AG04449 (cell line): ENCODE measurements around the gene RYR2.

Source experiments
- CTCF ChIA-PET: fragments of 350-600 bp; formaldehyde crosslinking; extraction: SDS; loops from one replicate; lab custom pipeline; 2021; ENCODE audit warnings: antibody characterized with exemption; lab: Yijun Ruan, JAX
- POLR2A ChIA-PET: fragments of 400-600, 350-600 bp; formaldehyde crosslinking; extraction: SDS; loops from one replicate; lab custom pipeline; 2020; ENCODE audit warnings: antibody characterized with exemption, inconsistent platforms; lab: Yijun Ruan, JAX
- DNase-seq: peaks from one replicate; pipeline ENCODE4 v3.0.0-alpha.2; 2010; ENCODE audit warnings: low read depth, low spot score
- H3K4me3 ChIP-seq: 2 replicates; pipeline ENCODE4 v1.5.1; 2011; ENCODE audit warnings: low read depth, mild to moderate bottlenecking, control low read depth, low read length
- CTCF ChIP-seq: IDR thresholded peaks from one replicate; pipeline ENCODE4 v1.5.1; 2011; ENCODE audit warnings: mild to moderate bottlenecking, moderate library complexity, low read length, control low read depth, inconsistent platforms; ENCODE audit not compliant: insufficient read depth; ENCODE audit errors: missing control alignments

RYR2 gene

GRCh38 chr1:237054313-237054712 is 12.3 kb downstream of the RYR2 start:
- no peak for DNase-seq
- no peak overlapping the region for H3K4me3 ChIP-seq
- ChIA-PET CTCF (no interaction called here), POLR2A (no interaction called here)
- TF ChIP-seq CTCF: no peak

GRCh38 chr1:237058470-237058869 is 16.5 kb downstream of the RYR2 start:
- POLR2A ChIA-PET: no interaction called here
- TF ChIP-seq CTCF: no peak
- DNase-seq: no peak
- no peak overlapping the region for H3K4me3 ChIP-seq
- CTCF ChIA-PET: no interaction called here

DNA sequence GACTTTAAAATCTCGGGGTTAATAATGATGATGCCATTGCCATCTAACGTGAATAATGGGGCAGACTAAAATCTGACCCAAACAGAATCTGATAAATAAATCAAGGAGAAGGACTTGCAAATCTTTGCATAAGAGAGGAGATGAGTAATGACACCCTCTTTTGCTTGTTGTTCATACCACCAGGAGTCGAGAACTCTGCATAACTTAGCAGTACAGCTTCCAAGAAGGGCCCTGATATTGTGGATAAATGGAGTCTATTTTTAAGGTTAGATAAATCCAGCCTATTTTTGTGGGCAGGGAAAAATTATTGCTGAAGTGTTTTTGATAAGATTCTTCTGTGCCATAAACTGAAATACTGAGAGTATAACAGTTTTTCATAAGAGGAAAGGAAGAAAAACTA is 17.3 kb downstream of the RYR2 start:
- H3K4me3 ChIP-seq: no peak overlapping the region
- ChIA-PET POLR2A (no interaction called here), CTCF (no interaction called here)
- TF ChIP-seq CTCF: no peak
- no peak for DNase-seq

DNA sequence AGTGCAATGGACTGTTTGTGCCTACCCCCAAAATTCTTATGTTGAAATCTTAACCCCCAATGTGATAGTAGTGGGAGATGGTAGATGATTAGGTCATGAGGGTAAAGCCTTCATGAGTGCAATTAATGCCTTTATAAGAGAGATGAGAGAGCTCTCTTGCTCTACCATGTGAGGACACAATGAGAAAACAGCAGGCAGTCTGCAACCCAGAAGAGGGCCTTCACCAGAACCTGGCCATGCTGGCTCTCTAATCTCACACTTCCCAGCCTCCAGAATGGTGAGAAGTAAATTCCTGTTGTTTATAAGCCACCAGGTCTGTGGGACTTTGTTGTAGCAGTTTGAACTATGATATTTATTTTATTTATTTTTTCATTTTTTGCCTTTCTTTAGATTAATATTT is 21.0 kb downstream of the RYR2 start:
- no peak for DNase-seq
- POLR2A ChIA-PET: no interaction called here
- H3K4me3 ChIP-seq: no peak overlapping the region
- CTCF ChIA-PET: no interaction called here
- TF ChIP-seq CTCF: no peak

- TF ChIP-seq CTCF: no peak
- ChIA-PET POLR2A (no interaction called here), CTCF (no interaction called here)
- no peak overlapping the region for H3K4me3 ChIP-seq
- no peak for DNase-seq
Measured at GRCh38 chr1:237065903-237066302, 23.9 kb downstream of the RYR2 start.

DNA sequence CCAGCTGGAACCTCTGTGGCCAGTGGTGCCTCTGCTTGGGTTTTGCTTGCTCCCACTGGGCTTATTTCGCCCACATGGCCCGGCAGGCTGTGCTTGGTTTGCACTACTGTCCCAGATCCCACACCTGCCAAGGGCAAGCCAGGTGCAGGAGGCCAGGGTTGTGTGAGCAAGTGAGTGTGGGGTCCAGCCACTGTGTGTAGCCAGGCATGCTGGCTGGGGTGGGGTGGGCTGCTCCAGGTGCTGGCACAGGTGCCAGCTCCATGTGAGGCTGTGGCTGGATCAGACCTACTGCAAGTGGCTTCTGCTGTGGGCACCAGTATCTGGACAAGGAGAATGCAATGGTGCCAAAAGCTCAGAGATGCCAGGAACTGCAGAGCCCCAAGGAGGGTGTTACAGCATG is 28.5 kb downstream of the RYR2 start:
- POLR2A ChIA-PET: no interaction called here
- CTCF ChIA-PET: no interaction called here
- TF ChIP-seq CTCF: no peak
- no peak for DNase-seq
- no peak overlapping the region for H3K4me3 ChIP-seq
